ENCODE measurements around the gene DENND1C. TPM values are rescaled to one million over a fixed set of nuclear protein-coding genes. Genes with fewer than 3 reads are reported as not detected.

DENND1C gene
- total RNA-seq, 1 donor from 2014 or later = not detected

- H3K4me3 Mint-ChIP-seq (ENCODE audit: unreplicated experiment) = no peak overlapping the region
- no peaks in the 10 kb centered on the region for H3K4me1 Mint-ChIP-seq (ENCODE audit: unreplicated experiment)
- H3K36me3 Mint-ChIP-seq (ENCODE audit: unreplicated experiment) = peaks cover 50% of the 10 kb centered on the region
- H3K27me3 Mint-ChIP-seq (ENCODE audit: unreplicated experiment) = no peaks in the 10 kb centered on the region
- TF ChIP-seq CTCF (IDR thresholded peaks at IDR 0.05) = no peak
- H3K27ac Mint-ChIP-seq (ENCODE audit: unreplicated experiment) = no peak overlapping the region
- peaks cover 8% of the 10 kb centered on the region for H3K9me3 Mint-ChIP-seq (ENCODE audit: unreplicated experiment)
- no peak for DNase-seq (ENCODE audit: extremely low spot score, unreplicated experiment)
Observed at GRCh38 chr19:6450166-6450565, 31.4 kb downstream of the DENND1C start.

GRCh38 chr19:6448045-6448444, 33.5 kb downstream of the DENND1C start:
- Mint-ChIP-seq H3K36me3 (ENCODE audit: unreplicated experiment) (peaks cover 31% of the 10 kb centered on the region), H3K4me1 (ENCODE audit: unreplicated experiment) (no peaks in the 10 kb centered on the region), H3K27ac (ENCODE audit: unreplicated experiment) (no peak overlapping the region), H3K27me3 (ENCODE audit: unreplicated experiment) (no peaks in the 10 kb centered on the region), H3K4me3 (ENCODE audit: unreplicated experiment) (no peak overlapping the region), H3K9me3 (ENCODE audit: unreplicated experiment) (no peaks in the 10 kb centered on the region)
- TF ChIP-seq CTCF (IDR thresholded peaks at IDR 0.05) = no peak
- no peak for DNase-seq (ENCODE audit: extremely low spot score, unreplicated experiment)

GRCh38 chr19:6446452-6446851, 35.1 kb downstream of the DENND1C start:
- H3K4me1 Mint-ChIP-seq (ENCODE audit: unreplicated experiment) = no peaks in the 10 kb centered on the region
- H3K27ac Mint-ChIP-seq (ENCODE audit: unreplicated experiment) = no peak overlapping the region
- no peaks in the 10 kb centered on the region for H3K9me3 Mint-ChIP-seq (ENCODE audit: unreplicated experiment)
- H3K4me3 Mint-ChIP-seq (ENCODE audit: unreplicated experiment) = no peak overlapping the region
- no peak for DNase-seq (ENCODE audit: extremely low spot score, unreplicated experiment)
- H3K27me3 Mint-ChIP-seq (ENCODE audit: unreplicated experiment) = no peaks in the 10 kb centered on the region
- no peak for TF ChIP-seq CTCF (IDR thresholded peaks at IDR 0.05)
- H3K36me3 Mint-ChIP-seq (ENCODE audit: unreplicated experiment) = peaks cover 20% of the 10 kb centered on the region

- Mint-ChIP-seq H3K4me1 (ENCODE audit: unreplicated experiment) (no peaks in the 10 kb centered on the region), H3K4me3 (ENCODE audit: unreplicated experiment) (no peak overlapping the region), H3K9me3 (ENCODE audit: unreplicated experiment) (no peaks in the 10 kb centered on the region), H3K27ac (ENCODE audit: unreplicated experiment) (no peak overlapping the region), H3K36me3 (ENCODE audit: unreplicated experiment) (peaks cover 19% of the 10 kb centered on the region), H3K27me3 (ENCODE audit: unreplicated experiment) (no peaks in the 10 kb centered on the region)
- no peak for TF ChIP-seq CTCF (IDR thresholded peaks at IDR 0.05)
- no peak for DNase-seq (ENCODE audit: extremely low spot score, unreplicated experiment)
Observed at GRCh38 chr19:6443986-6444385, 37.6 kb downstream of the DENND1C start.

- Mint-ChIP-seq H3K36me3 (ENCODE audit: unreplicated experiment) (peaks cover 19% of the 10 kb centered on the region), H3K27me3 (ENCODE audit: unreplicated experiment) (no peaks in the 10 kb centered on the region), H3K4me1 (ENCODE audit: unreplicated experiment) (no peaks in the 10 kb centered on the region), H3K9me3 (ENCODE audit: unreplicated experiment) (no peaks in the 10 kb centered on the region), H3K4me3 (ENCODE audit: unreplicated experiment) (no peak overlapping the region), H3K27ac (ENCODE audit: unreplicated experiment) (no peak overlapping the region)
- DNase-seq (ENCODE audit: extremely low spot score, unreplicated experiment) = no peak
- no peak for TF ChIP-seq CTCF (IDR thresholded peaks at IDR 0.05)
Observed at GRCh38 chr19:6442087-6442688, 39.4 kb downstream of the DENND1C start.
